Measurements from ENCODE around the gene UHRF2. TPM values are rescaled to one million over a fixed set of nuclear protein-coding genes. Genes with fewer than 3 reads are reported as not detected.

Gene UHRF2
- 69.4 and 136 TPM in 2 replicates for total RNA-seq (2011; cell fraction: chromatin; rRNA removed; ENCODE audit: low replicate concordance)
- 28.0 and 36.7 TPM in 2 replicates for total RNA-seq (2011; cell fraction: nucleolus; rRNA removed)
- 76.6 and 118 TPM in 2 replicates for total RNA-seq (2011; cell fraction: nucleoplasm; rRNA removed)
- 17.8 and 20.8 TPM in 2 replicates for total RNA-seq (2014; rRNA removed)
- total RNA-seq (2014; rRNA removed; fragmentation: Illumina TruSeq; extraction: Trizol): 23.7 and 25.2 TPM in 2 replicates
- total RNA-seq (2015; rRNA removed; fragmentation: Illumina TruSeq; extraction: Trizol): 20.2 and 21.0 TPM in 2 replicates
- 19.4 and 20.3 TPM in 2 replicates for total RNA-seq (2021)
- polyA plus RNA-seq (2011; rRNA removed): 35.8 and 39.0 TPM in 2 replicates
- 10.2 and 20.2 TPM in 2 replicates for polyA plus RNA-seq (2011; cell fraction: cytosol; rRNA removed)
- polyA plus RNA-seq (2011; cell fraction: nucleus; rRNA removed): 112 and 120 TPM in 2 replicates
- polyA plus RNA-seq (2012): 12.3 and 15.9 TPM in 2 replicates
- 17.2 and 20.1 TPM in 2 replicates for polyA plus RNA-seq (2014; fragmentation: Illumina TruSeq; extraction: Trizol)
- 1 to 10 TPM; 5.6 to 7.6 TPM for polyA plus RNA-seq (2014; fragmentation: Nextera tagmentation; extraction: Ambion mirVana)
- polyA plus RNA-seq (2014; rRNA removed): 19.0 and 20.7 TPM in 2 replicates
- 47.0 and 55.5 TPM in 2 replicates for polyA minus RNA-seq (2011; rRNA and poly(A)+ RNA removed)
- polyA minus RNA-seq (2011; cell fraction: cytosol; rRNA and poly(A)+ RNA removed): 13.0 and 24.7 TPM in 2 replicates
- polyA minus RNA-seq (2011; cell fraction: nucleus; rRNA and poly(A)+ RNA removed): 55.1 and 81.0 TPM in 2 replicates
- Bru-seq, nascent RNA: percentile 77 among the genes with signal in this experiment
- BruChase-seq, experiment 1, labeled RNA remaining after a 2-hour chase: percentile 81 among the genes with signal in this experiment
- percentile 83 among the genes with signal in this experiment for BruChase-seq, experiment 2, labeled RNA remaining after a 6-hour chase
- long read RNA-seq, experiment 1, transcript UHRF2-201 (16 exons, 3,452 nt): major isoform, 8 of 43 reads
- long read RNA-seq, experiment 1, partial matches to known transcripts: 9 of 43 reads
- long read RNA-seq, experiment 1, other reads (novel, unspliced or antisense): 24 of 43 reads
- long read RNA-seq, experiment 2, partial matches to known transcripts: 2 of 11 reads
- long read RNA-seq, experiment 2, other reads (novel, unspliced or antisense): 5 of 11 reads
- long read RNA-seq, experiment 3, partial matches to known transcripts: 0 of 3 reads
- long read RNA-seq, experiment 3, other reads (novel, unspliced or antisense): 0 of 3 reads

GRCh38 chr9:6412487-6413364, at the start of gene UHRF2:
TSS of gene UHRF2 (plus strand) at chr9:6413199. CDS start at chr9:6413491, 292 bp downstream.
- peaks cover 4% of the 10 kb centered on the region; the same call in 1 of the 2 replicates for H4K20me1 ChIP-seq (replicated peaks; ENCODE audit: control insufficient read depth, insufficient read depth, low read length)
- in situ Hi-C loops (cut with MboI) (no loop called here), intact Hi-C loops (cut with micrococcal nuclease) (no loop called here)
- FAIRE-seq: peak; percentile 86
- peak; percentile 87 to 95 (median 90) for DNase-seq (ENCODE audit: extremely low read depth in 1 of 4, low spot score in 3 of 4)
- ChIA-PET POLR2A (interaction anchor here (0.6 to 3.1 kb wide), 8 partner anchors 8 to 239 kb away, joined by 3 to 18 read pairs (median 5); no protein-coding TSS in a partner anchor), CTCF (ENCODE audit: low intra/inter-chr PET ratio) (no interaction called here)
- 13% methylated on average over 45 of the region's 88 CpGs for WGBS (ENCODE audit: insufficient coverage, low coverage, missing lambda C conversion rate)
- peak within 1 kb of the TSS; percentile 88 for H3K27ac ChIP-seq (ENCODE audit: extremely low read depth, low read depth, low read length)
- peak within 1 kb of the TSS; percentile 83 for H3K4me2 ChIP-seq (ENCODE audit: insufficient read depth, low read length)
- H3K4me1 ChIP-seq (replicated peaks in 1 of 2; ENCODE audit: control insufficient read depth in 2 of 2, insufficient read depth in 2 of 2, low read length in 2 of 2): peaks cover 9 to 19% of the 10 kb centered on the region in 2 experiments; a peak in 4 of 5 replicates
- peak within 1 kb of the TSS; percentile 93 for H2AFZ ChIP-seq (ENCODE audit: low read depth, low read length)
- peak within 1 kb of the TSS; percentile 83 to 98 for H3K9ac ChIP-seq (ENCODE audit: insufficient read depth in 1 of 2, low read depth in 2 of 2, low read length in 2 of 2)
- peaks cover 48% of the 10 kb centered on the region for H3K79me2 ChIP-seq (ENCODE audit: control insufficient read depth, insufficient read depth, low read length)
- BruUV-seq (replicated peaks): no TSS peak
- no peaks in the 10 kb centered on the region for H3K9me1 ChIP-seq (ENCODE audit: control insufficient read depth, insufficient read depth, low read length)
- ATAC-seq: peak; percentile 95
- H3K27me3 ChIP-seq (ENCODE audit: control insufficient read depth in 2 of 2, insufficient read depth in 2 of 2, low read length in 2 of 2): no peaks in the 10 kb centered on the region
- peaks cover 5% of the 10 kb centered on the region; the same call in 1 of the 2 replicates for H3K9me3 ChIP-seq (replicated peaks; ENCODE audit: control insufficient read depth, insufficient read depth, low read depth, low read length)
- peaks cover 8% of the 10 kb centered on the region; the same call in 2 of the 3 replicates for H3K36me3 ChIP-seq (ENCODE audit: control insufficient read depth, insufficient read depth, low read length)
- H3K4me3 ChIP-seq: peak within 1 kb of the TSS; percentile 90
- TF ChIP-seq MCM2 (IDR thresholded peaks at IDR 0.05; ENCODE audit: low read depth) (no peak), HNRNPUL1 (IDR thresholded peaks at IDR 0.05; ENCODE audit: low read length) (no peak), HIVEP1 (CRISPR knock-in tag; IDR thresholded peaks at IDR 0.05) (no peak), NR4A1 (CRISPR knock-in tag; IDR thresholded peaks at IDR 0.05) (no peak), NR4A1 (tag; IDR thresholded peaks at IDR 0.05) (0 out of 2 replicates have a peak, but pooled peaks have one; percentile 22), ELF1 (tag; IDR thresholded peaks at IDR 0.05) (peak; percentile 81), TBP (optimal IDR thresholded peaks at IDR 0.05; ENCODE audit: low read depth, low read length) (peak; percentile 91), ZNF282 (CRISPR knock-in tag; IDR thresholded peaks at IDR 0.05) (no peak), ZBTB33 (CRISPR knock-in tag; IDR thresholded peaks at IDR 0.05) (peak; percentile 99), SMAD1 (IDR thresholded peaks at IDR 0.05; ENCODE audit: low read depth, low read length, partially characterized antibody) (no peak), CBFB (CRISPR knock-in tag; IDR thresholded peaks at IDR 0.05) (no peak)
- TF ChIP-seq, protein P1, sequence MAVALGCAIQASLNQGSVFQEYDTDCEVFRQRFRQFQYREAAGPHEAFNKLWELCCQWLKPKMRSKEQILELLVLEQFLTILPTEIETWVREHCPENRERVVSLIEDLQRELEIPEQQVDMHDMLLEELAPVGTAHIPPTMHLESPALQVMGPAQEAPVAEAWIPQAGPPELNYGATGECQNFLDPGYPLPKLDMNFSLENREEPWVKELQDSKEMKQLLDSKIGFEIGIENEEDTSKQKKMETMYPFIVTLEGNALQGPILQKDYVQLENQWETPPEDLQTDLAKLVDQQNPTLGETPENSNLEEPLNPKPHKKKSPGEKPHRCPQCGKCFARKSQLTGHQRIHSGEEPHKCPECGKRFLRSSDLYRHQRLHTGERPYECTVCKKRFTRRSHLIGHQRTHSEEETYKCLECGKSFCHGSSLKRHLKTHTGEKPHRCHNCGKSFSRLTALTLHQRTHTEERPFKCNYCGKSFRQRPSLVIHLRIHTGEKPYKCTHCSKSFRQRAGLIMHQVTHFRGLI (CRISPR knock-in tag; IDR thresholded peaks at IDR 0.05): no peak
- TF ChIP-seq, protein P2, sequence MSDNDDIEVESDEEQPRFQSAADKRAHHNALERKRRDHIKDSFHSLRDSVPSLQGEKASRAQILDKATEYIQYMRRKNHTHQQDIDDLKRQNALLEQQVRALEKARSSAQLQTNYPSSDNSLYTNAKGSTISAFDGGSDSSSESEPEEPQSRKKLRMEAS (CRISPR knock-in tag; IDR thresholded peaks at IDR 0.05): peak; percentile 22; the same call in 1 of the 2 replicates
